ENCODE results near the gene SNX13.

Gene SNX13

GRCh38 chr7:17774716-17775288, 165.5 kb downstream of the SNX13 start:
- no peak for DNase-seq (ENCODE audit: low read depth)

- DNase-seq (ENCODE audit: low read depth): peak; percentile 72
Measured at GRCh38 chr7:17774248-17774647, 166.0 kb downstream of the SNX13 start.

GRCh38 chr7:17773289-17773626, 167.0 kb downstream of the SNX13 start:
- DNase-seq (ENCODE audit: low read depth): peak; percentile 85

GRCh38 chr7:17772581-17773288, 167.6 kb downstream of the SNX13 start:
- DNase-seq (ENCODE audit: low read depth): peak; percentile 9

- no peak for DNase-seq (ENCODE audit: low read depth)
Measured at GRCh38 chr7:17771901-17772408, 168.3 kb downstream of the SNX13 start.

GRCh38 chr7:17770710-17771375, 169.5 kb downstream of the SNX13 start:
- DNase-seq (ENCODE audit: low read depth): no peak

GRCh38 chr7:17769918-17770317, 170.4 kb downstream of the SNX13 start:
- DNase-seq (ENCODE audit: low read depth): peak; percentile 59

- no peak for DNase-seq (ENCODE audit: low read depth)
Measured at GRCh38 chr7:17758008-17758407, 182.3 kb downstream of the SNX13 start.

GRCh38 chr7:17746020-17746530, 194.2 kb downstream of the SNX13 start:
- DNase-seq (ENCODE audit: low read depth): no peak

- no peak for DNase-seq (ENCODE audit: low read depth)
Measured at GRCh38 chr7:17745610-17746009, 194.7 kb downstream of the SNX13 start.

GRCh38 chr7:17743316-17743715, 197.0 kb downstream of the SNX13 start:
- DNase-seq (ENCODE audit: low read depth): no peak

GRCh38 chr7:17741426-17741825, 198.9 kb downstream of the SNX13 start:
- no peak for DNase-seq (ENCODE audit: low read depth)

Measured in fibroblast of gingiva (primary cell).